Large intestine (tissue), 3 donors: Measurements from ENCODE around the gene MAP3K4. TPM values are rescaled to one million over a fixed set of nuclear protein-coding genes. Genes with fewer than 3 reads are reported as not detected.
A peak's percentile ranks its signal among the peaks of the same experiment; 100 is the strongest.
"Not testable (repeated sequence)": the region's sequence is repeated elsewhere in the genome, so short reads cannot be mapped to it uniquely, and the experiment has no call there.

Source experiments
- DNase-seq, 2 donors: peaks; one replicate each; pipeline versions ENCODE4 v3.0.0 to v3.0.0-alpha.2; 2013
- H3K27ac ChIP-seq: one replicate; pipeline ENCODE4 v1.5.1; 2013; ENCODE audit warnings: low read length
- H3K27me3 ChIP-seq: 2 replicates; pipeline ENCODE4 v1.6.1; 2013; ENCODE audit warnings: low read length; ENCODE audit not compliant: control insufficient read depth, insufficient read depth
- H3K36me3 ChIP-seq: 2 replicates; pipeline ENCODE4 v1.6.1; 2013; ENCODE audit warnings: low read length; ENCODE audit not compliant: control insufficient read depth, insufficient read depth
- H3K4me1 ChIP-seq: one replicate; pipeline ENCODE4 v1.6.1; 2013; ENCODE audit warnings: low read length; ENCODE audit not compliant: control insufficient read depth, insufficient read depth
- H3K4me3 ChIP-seq: one replicate; pipeline ENCODE4 v1.5.1; 2013; ENCODE audit warnings: low read length
- H3K9me3 ChIP-seq: one replicate; pipeline ENCODE4 v1.6.1; 2013; ENCODE audit warnings: mild to moderate bottlenecking, low read depth, low read length, moderate library complexity; ENCODE audit not compliant: control insufficient read depth
- WGBS: methylation state at CpG from one replicate; pipeline ENCODE4 v1.1.5; 2013; ENCODE audit warnings: low lambda C conversion rate; ENCODE audit not compliant: insufficient coverage; 5-methylcytosine and 5-hydroxymethylcytosine counted together
- polyA plus RNA-seq: library from polyadenylated mRNA; unstranded; fragments of 120-200 nt; gene quantifications from one replicate; pipeline ENCODE4 v1.2.1, GENCODE V29; 2013

MAP3K4 gene
- polyA plus RNA-seq, 1 donor = 30.1 TPM

DNA sequence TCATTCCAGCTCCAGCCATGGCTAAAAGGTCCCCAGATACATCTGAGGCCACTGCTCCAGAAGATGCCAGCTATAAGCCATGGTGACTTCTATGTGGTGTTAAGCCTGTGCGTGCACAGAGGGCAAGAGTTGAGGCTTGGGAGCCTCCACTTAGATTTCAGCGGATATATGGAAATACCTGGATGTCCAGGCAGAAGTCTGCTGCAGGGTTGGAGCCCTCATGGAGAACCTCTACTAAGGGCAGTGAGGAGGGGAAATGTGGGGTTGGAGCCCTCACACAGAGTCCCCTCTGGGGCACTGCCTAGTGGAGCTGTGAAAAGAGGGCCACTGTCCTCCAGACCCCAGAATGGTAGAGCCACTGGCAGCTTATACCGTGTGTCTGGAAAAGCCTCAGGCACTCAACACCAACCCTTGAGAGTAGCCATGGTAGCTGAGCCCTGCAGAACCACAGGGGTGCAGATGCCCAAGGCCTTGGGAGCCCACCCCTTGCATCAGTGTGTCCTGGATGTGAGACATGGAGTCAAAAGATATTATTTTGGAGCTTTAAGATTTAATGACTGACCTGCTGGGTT is 8.1 kb upstream of the MAP3K4 start:
- not testable (repeated sequence) for DNase-seq, H3K4me3 ChIP-seq, H3K27ac ChIP-seq, H3K4me1 ChIP-seq, H3K27me3 ChIP-seq, H3K9me3 ChIP-seq, H3K36me3 ChIP-seq
- 100% methylated on average over 1 of the region's 3 CpGs for WGBS

GRCh38 chr6:160986851-160987250 is 4.7 kb upstream of the MAP3K4 start:
- Histone ChIP-seq H3K9me3 (peaks cover 4% of the 10 kb centered on the region), H3K36me3 (no peaks in the 10 kb centered on the region), H3K27me3 (no peaks in the 10 kb centered on the region), H3K4me1 (no peaks in the 10 kb centered on the region), H3K4me3 (no peak overlapping the region), H3K27ac (no peak overlapping the region)
- DNase-seq = no peak
- WGBS = no CpG with 5 or more reads among the region's 3 CpGs

- no peak overlapping the region for H3K27ac ChIP-seq
- WGBS = no CpG with 5 or more reads among the region's 3 CpGs
- no peak overlapping the region for H3K4me3 ChIP-seq
- H3K27me3 ChIP-seq = no peaks in the 10 kb centered on the region
- H3K4me1 ChIP-seq = no peaks in the 10 kb centered on the region
- no peaks in the 10 kb centered on the region for H3K36me3 ChIP-seq
- H3K9me3 ChIP-seq = peaks cover 4% of the 10 kb centered on the region
- DNase-seq = no peak
These were observed 4.3 kb upstream of the MAP3K4 start for GRCh38 chr6:160987265-160987664.

- Histone ChIP-seq H3K4me1 (no peaks in the 10 kb centered on the region), H3K9me3 (no peaks in the 10 kb centered on the region), H3K36me3 (no peaks in the 10 kb centered on the region), H3K27ac (peak overlapping the region; percentile 87), H3K27me3 (no peaks in the 10 kb centered on the region), H3K4me3 (peak overlapping the region; percentile 79)
- 20% methylated on average over 2 of the region's 15 CpGs for WGBS
- no peak for DNase-seq
These were observed 643 bp upstream of the MAP3K4 start for GRCh38 chr6:160990847-160991405.

- H3K27me3 ChIP-seq = no peaks in the 10 kb centered on the region
- no peaks in the 10 kb centered on the region for H3K9me3 ChIP-seq
- DNase-seq = peak; percentile 43 to 64
- H3K36me3 ChIP-seq = no peaks in the 10 kb centered on the region
- H3K27ac ChIP-seq = peak overlapping the region; percentile 75
- WGBS = 0% methylated on average over 3 of the region's 47 CpGs
- peak overlapping the region; percentile 79 for H3K4me3 ChIP-seq
- no peaks in the 10 kb centered on the region for H3K4me1 ChIP-seq
These were observed 751 bp downstream of the MAP3K4 start for GRCh38 chr6:160992061-160992979.

DNA sequence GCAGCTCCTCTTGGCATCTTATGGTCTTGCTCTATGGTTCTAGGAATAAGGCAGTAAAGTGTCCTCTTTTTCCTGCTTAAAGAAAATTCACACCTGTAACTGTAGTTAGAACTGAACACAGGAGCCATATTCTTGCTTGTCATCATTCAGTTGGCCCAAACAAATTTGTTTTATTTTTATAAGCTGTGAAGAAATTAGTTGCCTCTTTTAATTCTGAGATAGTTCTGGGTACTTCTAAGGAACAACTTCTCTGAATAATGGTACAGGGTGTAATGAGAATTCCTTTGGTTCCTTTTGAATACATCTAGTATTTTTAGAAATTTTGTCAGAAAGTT is 1.4 kb downstream of the MAP3K4 start:
- DNase-seq = no peak
- Histone ChIP-seq H3K27me3 (no peaks in the 10 kb centered on the region), H3K4me3 (peak overlapping the region; percentile 79), H3K36me3 (no peaks in the 10 kb centered on the region), H3K4me1 (no peaks in the 10 kb centered on the region), H3K9me3 (no peaks in the 10 kb centered on the region), H3K27ac (no peak overlapping the region)

DNA sequence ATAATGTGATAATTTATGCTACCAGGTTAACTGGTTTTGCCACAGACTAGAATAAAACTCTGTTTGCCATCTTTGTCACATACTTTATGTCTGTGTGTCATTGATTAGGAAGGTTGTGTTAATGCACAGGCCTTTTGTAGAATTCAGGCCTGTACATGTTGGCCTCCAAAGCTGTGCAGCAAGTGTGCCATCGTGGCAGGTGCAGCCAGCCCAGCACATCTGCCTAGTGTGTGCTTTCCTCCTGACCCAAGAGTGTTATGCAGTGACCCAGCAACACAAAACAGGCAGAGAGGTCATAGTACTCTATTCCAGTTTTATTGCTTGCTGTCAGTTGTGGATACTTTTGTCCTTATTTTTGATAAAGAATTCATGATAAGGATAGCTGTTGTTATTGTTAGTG is 3.7 kb downstream of the MAP3K4 start:
- Histone ChIP-seq H3K27me3 (no peaks in the 10 kb centered on the region), H3K4me1 (no peaks in the 10 kb centered on the region), H3K4me3 (no peak overlapping the region), H3K9me3 (no peaks in the 10 kb centered on the region), H3K27ac (no peak overlapping the region), H3K36me3 (no peaks in the 10 kb centered on the region)
- DNase-seq = no peak
- WGBS = no CpG with 5 or more reads among the region's 1 CpG

GRCh38 chr6:160996131-160996601 is 4.6 kb downstream of the MAP3K4 start:
- Histone ChIP-seq H3K4me1 (no peaks in the 10 kb centered on the region), H3K9me3 (no peaks in the 10 kb centered on the region), H3K27ac (no peak overlapping the region), H3K4me3 (no peak overlapping the region), H3K36me3 (no peaks in the 10 kb centered on the region), H3K27me3 (no peaks in the 10 kb centered on the region)
- DNase-seq = no peak
- no CpG with 5 or more reads among the region's 4 CpGs for WGBS

DNA sequence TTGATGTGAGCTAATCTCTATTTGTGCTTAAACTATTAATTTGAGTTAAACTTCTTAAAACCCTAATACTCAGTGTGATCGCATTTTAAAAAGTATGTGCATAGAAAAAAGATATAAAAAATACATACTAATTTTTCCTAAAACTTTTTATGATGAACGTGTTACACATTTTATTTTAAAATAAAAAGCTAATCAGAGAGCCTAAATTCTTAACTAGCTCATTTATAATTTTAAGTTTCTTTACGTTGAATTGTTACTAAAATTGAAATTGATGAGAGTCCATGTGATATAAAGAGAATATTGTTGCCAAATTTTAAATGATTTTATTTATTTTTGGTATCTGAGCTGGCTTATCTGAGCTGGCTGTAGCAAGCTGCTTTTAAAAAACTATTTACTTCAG is 6.6 kb downstream of the MAP3K4 start:
- Histone ChIP-seq H3K9me3 (no peaks in the 10 kb centered on the region), H3K4me1 (no peaks in the 10 kb centered on the region), H3K27ac (no peak overlapping the region), H3K27me3 (no peaks in the 10 kb centered on the region), H3K36me3 (no peaks in the 10 kb centered on the region), H3K4me3 (no peak overlapping the region)
- 92% methylated on average over 2 of the region's 3 CpGs for WGBS
- no peak for DNase-seq

- H3K27me3 ChIP-seq = no peaks in the 10 kb centered on the region
- no peak overlapping the region for H3K4me3 ChIP-seq
- H3K9me3 ChIP-seq = no peaks in the 10 kb centered on the region
- no peaks in the 10 kb centered on the region for H3K4me1 ChIP-seq
- H3K36me3 ChIP-seq = no peaks in the 10 kb centered on the region
- WGBS = 83% methylated on average over 1 of the region's 4 CpGs
- DNase-seq = no peak
- H3K27ac ChIP-seq = no peak overlapping the region
These were observed 7.2 kb downstream of the MAP3K4 start for GRCh38 chr6:160998766-160999165.
